Lower lobe of right lung (tissue), 2 donors: ENCODE measurements around the gene WDR49. TPM values are rescaled to one million over a fixed set of nuclear protein-coding genes. Genes with fewer than 3 reads are reported as not detected.
A peak's percentile ranks its signal among the peaks of the same experiment; 100 is the strongest.

ENCODE experiments used
- ATAC-seq, 2 donors: fragments of 200-7000 bp; cut with Tn5 transposase; one replicate each; pipeline ENCODE4 v1.9.1; 2020 to 2022; ENCODE audit warnings: mild to moderate bottlenecking in 2 of 2, moderate library complexity in 2 of 2
- DNase-seq: peaks from one replicate; pipeline ENCODE4 v3.0.0-alpha.2; 2020
- H3K27ac ChIP-seq: fragments of 200-600 bp; one replicate; pipeline ENCODE4 v1.8.0; 2022
- H3K27me3 ChIP-seq: fragments of 200-600 bp; one replicate; pipeline ENCODE4 v1.8.0; 2022; ENCODE audit warnings: low read depth
- H3K36me3 ChIP-seq: fragments of 200-600 bp; one replicate; pipeline ENCODE4 v1.8.0; 2022; ENCODE audit warnings: mild to moderate bottlenecking
- H3K4me1 ChIP-seq: fragments of 200-600 bp; one replicate; pipeline ENCODE4 v1.8.0; 2022
- H3K4me3 ChIP-seq: fragments of 200-600 bp; one replicate; pipeline ENCODE4 v1.8.0; 2022; ENCODE audit warnings: mild to moderate bottlenecking
- H3K9me3 ChIP-seq: fragments of 200-600 bp; one replicate; pipeline ENCODE4 v1.8.0; 2022
- CTCF ChIP-seq: fragments of 200-600 bp; IDR thresholded peaks from one replicate; pipeline ENCODE4 v1.8.0; 2022; ENCODE audit warnings: antibody characterized with exemption, mild to moderate bottlenecking
- intact Hi-C: fragments of 100-400 bp; cut with DNase I; formaldehyde crosslinking; loops from one replicate; pipeline ENCODE4 v1.11.0; 2022
- total RNA-seq: library from RNA; stranded (reverse); fragmentation: NEBNext Ultra II Directional; extraction: Animal tissue kit (Norgen Biotek cat#: 25700); gene quantifications from one replicate; pipeline ENCODE4 v1.2.1, GENCODE V29; 2021
- donor health status: DM: no; HTN: yes; CAD: no; lungs with severe emphysema.

Gene WDR49
- total RNA-seq, 1 donor from 2014 or later = 13.9 TPM

- no peaks in the 10 kb centered on the region for H3K27me3 ChIP-seq
- H3K27ac ChIP-seq = no peak overlapping the region
- no peak overlapping the region for H3K4me3 ChIP-seq
- ATAC-seq (no peak), DNase-seq (no peak)
- no peaks in the 10 kb centered on the region for H3K4me1 ChIP-seq
- H3K9me3 ChIP-seq = no peaks in the 10 kb centered on the region
- no peak for TF ChIP-seq CTCF
- intact Hi-C loops = no loop called here
- H3K36me3 ChIP-seq = no peaks in the 10 kb centered on the region
These were observed 115.7 kb downstream of the WDR49 start for GRCh38 chr3:167538081-167538480.

GRCh38 chr3:167521006-167521355 is 132.8 kb downstream of the WDR49 start:
- peak; percentile 42 to 74 for ATAC-seq
- DNase-seq = no peak

GRCh38 chr3:167520266-167521005 is 133.3 kb downstream of the WDR49 start:
- H3K4me3 ChIP-seq = no peak overlapping the region
- intact Hi-C loops = no loop called here
- H3K36me3 ChIP-seq = no peaks in the 10 kb centered on the region
- H3K4me1 ChIP-seq = no peaks in the 10 kb centered on the region
- ATAC-seq = no peak
- no peaks in the 10 kb centered on the region for H3K9me3 ChIP-seq
- no peak for DNase-seq
- no peak overlapping the region for H3K27ac ChIP-seq
- TF ChIP-seq CTCF = no peak
- no peaks in the 10 kb centered on the region for H3K27me3 ChIP-seq

More at GRCh38 chr3:167521006-167521355, 132.8 kb downstream of the WDR49 start:
- H3K36me3 ChIP-seq = no peaks in the 10 kb centered on the region
- no peaks in the 10 kb centered on the region for H3K4me1 ChIP-seq
- H3K4me3 ChIP-seq = no peak overlapping the region
- TF ChIP-seq CTCF = no peak
- no peak overlapping the region for H3K27ac ChIP-seq
- intact Hi-C loops = no loop called here
- no peaks in the 10 kb centered on the region for H3K27me3 ChIP-seq
- no peaks in the 10 kb centered on the region for H3K9me3 ChIP-seq

- DNase-seq (no peak), ATAC-seq (no peak)
- Histone ChIP-seq H3K27ac (no peak overlapping the region), H3K4me3 (no peak overlapping the region), H3K36me3 (no peaks in the 10 kb centered on the region), H3K4me1 (no peaks in the 10 kb centered on the region), H3K27me3 (no peaks in the 10 kb centered on the region), H3K9me3 (no peaks in the 10 kb centered on the region)
- intact Hi-C loops = no loop called here
- no peak for TF ChIP-seq CTCF
These were observed 145.8 kb downstream of the WDR49 start for GRCh38 chr3:167507954-167508353.

- TF ChIP-seq CTCF = no peak
- intact Hi-C loops = no loop called here
- ATAC-seq = no peak
These were observed 151.3 kb downstream of the WDR49 start for GRCh38 chr3:167502401-167502800.

More at GRCh38 chr3:167502401-167502800, 151.3 kb downstream of the WDR49 start:
- H3K9me3 ChIP-seq = no peaks in the 10 kb centered on the region
- no peak overlapping the region for H3K4me3 ChIP-seq
- H3K27ac ChIP-seq = no peak overlapping the region
- no peaks in the 10 kb centered on the region for H3K27me3 ChIP-seq
- DNase-seq = no peak
- H3K36me3 ChIP-seq = no peaks in the 10 kb centered on the region
- H3K4me1 ChIP-seq = no peaks in the 10 kb centered on the region
